Measurements from ENCODE around the gene TMEM238L.
"Not testable (repeated sequence)": the region's sequence is repeated elsewhere in the genome, so short reads cannot be mapped to it uniquely, and the experiment has no call there.

Gene TMEM238L, protein sequence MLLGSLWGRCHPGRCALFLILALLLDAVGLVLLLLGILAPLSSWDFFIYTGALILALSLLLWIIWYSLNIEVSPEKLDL

GRCh38 chr17:10803830-10804475 lies at the start of gene TMEM238L:
Gene TMEM238L (minus strand): TSS chr17:10804099. CDS start chr17:10803963, 136 bp downstream.
- no peaks in the 10 kb centered on the region for H3K4me1 ChIP-seq (ENCODE audit: insufficient read depth, low read length)
- H3K9me3 ChIP-seq (ENCODE audit: insufficient read depth, low read depth, low read length) = no peaks in the 10 kb centered on the region
- no peak within 1 kb of the TSS for H3K9ac ChIP-seq (ENCODE audit: low read depth, low read length)
- H3K36me3 ChIP-seq (ENCODE audit: insufficient read depth, low read depth, low read length) = no peaks in the 10 kb centered on the region
- H3K27ac ChIP-seq (ENCODE audit: low read length) = no peak within 1 kb of the TSS
- no peak within 1 kb of the TSS for H3K4me3 ChIP-seq (ENCODE audit: low read length)
- no peaks in the 10 kb centered on the region for H3K27me3 ChIP-seq (ENCODE audit: insufficient read depth, low read length)

GRCh38 chr17:10846636-10847035 lies 42.7 kb upstream of the TMEM238L start:
- not testable (repeated sequence) for H3K36me3 ChIP-seq (ENCODE audit: insufficient read depth, low read depth, low read length)

GRCh38 chr17:10845388-10845751 lies 41.5 kb upstream of the TMEM238L start:
- Histone ChIP-seq H3K4me3 (ENCODE audit: low read length) (peak overlapping the region; percentile 81; the same call in 1 of the 2 replicates), H3K9me3 (ENCODE audit: insufficient read depth, low read depth, low read length) (no peaks in the 10 kb centered on the region)

More at GRCh38 chr17:10846636-10847035, 42.7 kb upstream of the TMEM238L start:
- peaks cover 15% of the 10 kb centered on the region for H3K4me1 ChIP-seq (ENCODE audit: insufficient read depth, low read length)
- H3K27ac ChIP-seq (ENCODE audit: low read length); H3K9me3 ChIP-seq (ENCODE audit: insufficient read depth, low read depth, low read length); H3K4me3 ChIP-seq (ENCODE audit: low read length); H3K9ac ChIP-seq (ENCODE audit: low read depth, low read length): not testable (repeated sequence)
- peaks cover 21% of the 10 kb centered on the region; the same call in 1 of the 2 replicates for H3K27me3 ChIP-seq (ENCODE audit: insufficient read depth, low read length)

GRCh38 chr17:10844621-10845387 lies 40.9 kb upstream of the TMEM238L start:
- peak overlapping the region; percentile 50; the same call in 1 of the 2 replicates for H3K9ac ChIP-seq (ENCODE audit: low read depth, low read length)

More at GRCh38 chr17:10845388-10845751, 41.5 kb upstream of the TMEM238L start:
- Histone ChIP-seq H3K27ac (ENCODE audit: low read length) (no peak overlapping the region), H3K36me3 (ENCODE audit: insufficient read depth, low read depth, low read length) (no peaks in the 10 kb centered on the region), H3K27me3 (ENCODE audit: insufficient read depth, low read length) (peaks cover 21% of the 10 kb centered on the region; the same call in 1 of the 2 replicates), H3K4me1 (ENCODE audit: insufficient read depth, low read length) (peaks cover 15% of the 10 kb centered on the region), H3K9ac (ENCODE audit: low read depth, low read length) (no peak overlapping the region)

DNA sequence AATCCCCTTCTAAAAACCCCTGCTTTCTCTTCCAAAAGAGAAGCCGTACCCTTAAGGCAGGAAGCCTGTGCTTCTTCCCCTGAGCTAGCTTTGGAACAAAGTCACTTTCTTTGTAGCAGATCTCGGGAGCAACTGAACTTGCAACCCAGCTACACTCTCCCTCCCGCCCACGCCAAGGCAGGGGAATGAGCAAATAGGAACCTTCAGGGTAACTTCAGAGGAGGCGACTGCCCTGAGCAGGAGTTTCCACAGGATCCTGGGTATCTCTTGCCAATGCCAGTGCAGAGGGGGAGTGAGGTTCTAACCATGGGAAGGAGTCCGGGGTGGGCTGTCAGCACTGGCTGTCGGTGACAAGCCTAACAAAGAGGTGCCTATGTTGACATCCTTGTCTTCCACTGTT lies 39.9 kb upstream of the TMEM238L start:
- peaks cover 21% of the 10 kb centered on the region; the same call in 1 of the 2 replicates for H3K27me3 ChIP-seq (ENCODE audit: insufficient read depth, low read length)
- no peaks in the 10 kb centered on the region for H3K36me3 ChIP-seq (ENCODE audit: insufficient read depth, low read depth, low read length)
- 0 out of 2 replicates have a peak overlapping the region, but pooled peaks have one; percentile 28 for H3K9ac ChIP-seq (ENCODE audit: low read depth, low read length)
- H3K4me3 ChIP-seq (ENCODE audit: low read length) = no peak overlapping the region; the same call in 1 of the 2 replicates
- no peak overlapping the region for H3K27ac ChIP-seq (ENCODE audit: low read length)
- no peaks in the 10 kb centered on the region for H3K9me3 ChIP-seq (ENCODE audit: insufficient read depth, low read depth, low read length)
- peaks cover 15% of the 10 kb centered on the region for H3K4me1 ChIP-seq (ENCODE audit: insufficient read depth, low read length)

More at GRCh38 chr17:10844621-10845387, 40.9 kb upstream of the TMEM238L start:
- Histone ChIP-seq H3K36me3 (ENCODE audit: insufficient read depth, low read depth, low read length) (no peaks in the 10 kb centered on the region), H3K9me3 (ENCODE audit: insufficient read depth, low read depth, low read length) (no peaks in the 10 kb centered on the region), H3K4me3 (ENCODE audit: low read length) (peak overlapping the region; percentile 81), H3K4me1 (ENCODE audit: insufficient read depth, low read length) (peaks cover 15% of the 10 kb centered on the region), H3K27ac (ENCODE audit: low read length) (no peak overlapping the region), H3K27me3 (ENCODE audit: insufficient read depth, low read length) (peaks cover 21% of the 10 kb centered on the region; the same call in 1 of the 2 replicates)

DNA sequence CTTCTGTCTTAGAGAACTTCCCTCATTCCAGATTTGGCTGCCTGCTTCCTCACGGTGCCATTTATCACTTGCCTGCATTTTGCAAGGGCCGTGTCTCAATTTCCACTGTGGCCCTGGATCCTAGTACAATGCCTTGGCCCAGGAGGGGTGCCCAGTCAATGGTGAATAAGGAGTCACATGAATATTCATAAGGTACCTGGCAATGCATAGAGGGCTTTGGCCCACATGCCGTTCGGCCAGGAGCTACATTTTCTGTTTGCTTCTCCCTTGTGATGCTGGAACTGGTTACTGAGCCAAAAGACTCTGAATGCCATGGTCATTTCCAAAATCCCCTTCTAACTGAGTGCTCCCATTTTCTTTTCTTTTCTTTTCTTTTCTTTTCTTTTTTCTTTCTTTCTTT lies 38.8 kb upstream of the TMEM238L start:
- no peak overlapping the region for H3K4me3 ChIP-seq (ENCODE audit: low read length)
- H3K27ac ChIP-seq (ENCODE audit: low read length) = no peak overlapping the region
- peaks cover 21% of the 10 kb centered on the region; the same call in 1 of the 2 replicates for H3K27me3 ChIP-seq (ENCODE audit: insufficient read depth, low read length)
- H3K9me3 ChIP-seq (ENCODE audit: insufficient read depth, low read depth, low read length) = no peaks in the 10 kb centered on the region
- no peaks in the 10 kb centered on the region for H3K36me3 ChIP-seq (ENCODE audit: insufficient read depth, low read depth, low read length)
- H3K9ac ChIP-seq (ENCODE audit: low read depth, low read length) = no peak overlapping the region
- H3K4me1 ChIP-seq (ENCODE audit: insufficient read depth, low read length) = peaks cover 15% of the 10 kb centered on the region

- peaks cover 4% of the 10 kb centered on the region; the same call in 1 of the 2 replicates for H3K27me3 ChIP-seq (ENCODE audit: insufficient read depth, low read length)
- H3K27ac ChIP-seq (ENCODE audit: low read length) = no peak overlapping the region
- no peaks in the 10 kb centered on the region for H3K36me3 ChIP-seq (ENCODE audit: insufficient read depth, low read depth, low read length)
Measured at GRCh38 chr17:10838682-10839081, 34.8 kb upstream of the TMEM238L start.

DNA sequence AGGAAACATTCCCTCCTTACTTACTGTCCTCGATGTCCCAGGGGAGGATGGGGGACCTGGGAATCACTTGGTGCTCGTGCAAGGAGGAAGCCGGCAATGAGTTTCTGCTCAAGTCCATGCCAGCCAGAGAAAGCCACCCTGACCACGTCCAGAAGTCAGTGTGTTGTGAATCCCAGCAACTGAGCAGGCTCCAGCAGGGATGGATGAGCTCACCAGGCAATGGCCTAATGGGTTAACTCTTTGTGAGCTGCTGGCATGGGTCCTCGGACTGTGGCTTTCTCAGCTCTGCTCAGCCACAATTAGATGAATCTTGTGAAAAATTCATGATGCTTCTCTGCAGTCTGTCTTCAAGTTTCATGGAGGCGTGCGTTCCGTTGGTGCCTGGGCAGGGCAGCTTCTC lies 34.0 kb upstream of the TMEM238L start, which contains the start of gene PIRT:
Gene PIRT, minus strand, starts transcription at position 167 of the 400 bp plus-strand sequence. CDS start 12,442 bp downstream, outside the sequence.
- H3K27me3 ChIP-seq (ENCODE audit: insufficient read depth, low read length) = no peaks in the 10 kb centered on the region
- H3K27ac ChIP-seq (ENCODE audit: low read length) = no peak within 1 kb of the TSS
- H3K9ac ChIP-seq (ENCODE audit: low read depth, low read length) = no peak within 1 kb of the TSS
- no peaks in the 10 kb centered on the region for H3K9me3 ChIP-seq (ENCODE audit: insufficient read depth, low read depth, low read length)
- H3K36me3 ChIP-seq (ENCODE audit: insufficient read depth, low read depth, low read length) = no peaks in the 10 kb centered on the region
- no peak within 1 kb of the TSS for H3K4me3 ChIP-seq (ENCODE audit: low read length)
- H3K4me1 ChIP-seq (ENCODE audit: insufficient read depth, low read length) = peaks cover 5% of the 10 kb centered on the region; the same call in 1 of the 2 replicates

More at GRCh38 chr17:10838682-10839081, 34.8 kb upstream of the TMEM238L start:
- Histone ChIP-seq H3K4me1 (ENCODE audit: insufficient read depth, low read length) (peaks cover 7% of the 10 kb centered on the region; the same call in 1 of the 2 replicates), H3K9me3 (ENCODE audit: insufficient read depth, low read depth, low read length) (no peaks in the 10 kb centered on the region), H3K9ac (ENCODE audit: low read depth, low read length) (no peak overlapping the region), H3K4me3 (ENCODE audit: low read length) (no peak overlapping the region)

DNA sequence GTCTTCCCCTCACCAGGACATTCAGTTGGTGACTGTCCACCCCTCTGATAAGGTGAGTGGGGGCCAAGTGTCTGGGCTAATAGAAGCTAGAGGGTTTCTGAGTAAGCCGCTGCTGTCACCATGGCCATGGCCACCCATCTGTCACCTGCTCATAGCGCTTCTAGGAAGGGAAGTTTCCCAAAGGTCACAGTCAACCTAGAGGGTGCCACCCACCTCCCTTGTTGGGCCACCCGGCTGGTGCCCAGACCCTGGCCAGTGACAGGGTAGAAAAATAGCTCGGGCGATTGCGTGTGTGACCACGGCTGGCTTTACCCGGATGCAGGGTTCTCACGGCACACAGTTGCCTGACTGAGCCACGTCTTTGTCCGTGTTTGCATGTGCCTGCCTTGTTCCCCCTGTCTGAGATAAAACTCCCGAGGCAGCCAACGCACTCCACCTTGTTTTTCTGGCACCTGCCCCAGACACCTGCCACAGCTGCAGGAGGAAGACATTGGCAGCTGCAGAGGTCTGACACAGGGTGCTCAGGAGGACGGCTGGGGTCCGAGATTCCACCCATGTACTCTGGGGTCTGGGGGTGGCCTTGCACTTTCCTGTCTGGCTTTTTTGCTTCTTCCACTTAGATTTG lies 33.2 kb upstream of the TMEM238L start:
- H3K4me1 ChIP-seq (ENCODE audit: insufficient read depth, low read length) = peaks cover 5% of the 10 kb centered on the region; the same call in 1 of the 2 replicates
- H3K9ac ChIP-seq (ENCODE audit: low read depth, low read length) = no peak overlapping the region
- no peaks in the 10 kb centered on the region for H3K36me3 ChIP-seq (ENCODE audit: insufficient read depth, low read depth, low read length)
- H3K27ac ChIP-seq (ENCODE audit: low read length) = no peak overlapping the region
- no peak overlapping the region for H3K4me3 ChIP-seq (ENCODE audit: low read length)
- H3K9me3 ChIP-seq (ENCODE audit: insufficient read depth, low read depth, low read length) = no peaks in the 10 kb centered on the region
- no peaks in the 10 kb centered on the region for H3K27me3 ChIP-seq (ENCODE audit: insufficient read depth, low read length)

- Histone ChIP-seq H3K4me1 (ENCODE audit: insufficient read depth, low read length) (peaks cover 5% of the 10 kb centered on the region; the same call in 1 of the 2 replicates), H3K9me3 (ENCODE audit: insufficient read depth, low read depth, low read length) (no peaks in the 10 kb centered on the region), H3K27ac (ENCODE audit: low read length) (no peak overlapping the region)
Measured at GRCh38 chr17:10836145-10836544, 32.2 kb upstream of the TMEM238L start.

GRCh38 chr17:10831696-10832095 lies 27.8 kb upstream of the TMEM238L start:
- H3K36me3 ChIP-seq (ENCODE audit: insufficient read depth, low read depth, low read length) = no peaks in the 10 kb centered on the region
- no peaks in the 10 kb centered on the region for H3K9me3 ChIP-seq (ENCODE audit: insufficient read depth, low read depth, low read length)
- peaks cover 18% of the 10 kb centered on the region; the same call in 1 of the 2 replicates for H3K4me1 ChIP-seq (ENCODE audit: insufficient read depth, low read length)
- H3K9ac ChIP-seq (ENCODE audit: low read depth, low read length) = no peak overlapping the region
- H3K27me3 ChIP-seq (ENCODE audit: insufficient read depth, low read length) = no peaks in the 10 kb centered on the region
- H3K4me3 ChIP-seq (ENCODE audit: low read length) = no peak overlapping the region
- H3K27ac ChIP-seq (ENCODE audit: low read length) = no peak overlapping the region

More at GRCh38 chr17:10836145-10836544, 32.2 kb upstream of the TMEM238L start:
- no peaks in the 10 kb centered on the region for H3K36me3 ChIP-seq (ENCODE audit: insufficient read depth, low read depth, low read length)
- no peak overlapping the region for H3K4me3 ChIP-seq (ENCODE audit: low read length)
- no peak overlapping the region for H3K9ac ChIP-seq (ENCODE audit: low read depth, low read length)
- no peaks in the 10 kb centered on the region for H3K27me3 ChIP-seq (ENCODE audit: insufficient read depth, low read length)

Data from iPS-20b (cell line).